ENCODE results near the gene RAD23B. TPM values are rescaled to one million over a fixed set of nuclear protein-coding genes. Genes with fewer than 3 reads are reported as not detected.

Gene RAD23B
- total RNA-seq, 1 donor: 157 TPM

DNA sequence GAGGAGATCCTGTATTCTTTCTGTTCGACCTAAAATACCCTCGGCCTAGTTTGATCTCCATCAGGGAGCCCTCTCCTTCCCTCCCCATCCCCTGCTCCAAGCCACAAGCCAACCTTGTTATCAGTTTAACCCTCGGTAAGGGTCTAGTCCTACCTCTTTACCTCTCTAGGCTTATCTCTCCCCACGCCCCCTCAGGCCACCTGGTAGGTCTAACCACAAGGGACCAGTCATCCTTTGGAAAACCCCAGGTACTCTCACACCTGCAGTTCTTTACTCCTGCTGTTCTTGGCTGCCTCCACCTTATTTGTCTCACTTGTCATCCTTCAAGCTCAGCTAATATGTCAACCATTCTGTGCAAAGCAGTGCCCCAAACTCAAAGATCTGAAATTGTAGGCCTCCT, 78.7 kb downstream of the RAD23B start:
- H3K36me3 ChIP-seq (ENCODE audit: insufficient read depth, low read length): no peaks in the 10 kb centered on the region
- no peaks in the 10 kb centered on the region for H3K27me3 ChIP-seq (ENCODE audit: insufficient read depth, low read length)
- no peaks in the 10 kb centered on the region for H3K79me2 ChIP-seq (ENCODE audit: insufficient read depth, low read length)
- no peaks in the 10 kb centered on the region for H3K4me1 ChIP-seq (ENCODE audit: insufficient read depth, low read length)
- H4K20me1 ChIP-seq (ENCODE audit: insufficient read depth, low read length): no peaks in the 10 kb centered on the region
- H3K9me3 ChIP-seq (ENCODE audit: low read depth, low read length): no peaks in the 10 kb centered on the region
- TF ChIP-seq, protein P1, sequence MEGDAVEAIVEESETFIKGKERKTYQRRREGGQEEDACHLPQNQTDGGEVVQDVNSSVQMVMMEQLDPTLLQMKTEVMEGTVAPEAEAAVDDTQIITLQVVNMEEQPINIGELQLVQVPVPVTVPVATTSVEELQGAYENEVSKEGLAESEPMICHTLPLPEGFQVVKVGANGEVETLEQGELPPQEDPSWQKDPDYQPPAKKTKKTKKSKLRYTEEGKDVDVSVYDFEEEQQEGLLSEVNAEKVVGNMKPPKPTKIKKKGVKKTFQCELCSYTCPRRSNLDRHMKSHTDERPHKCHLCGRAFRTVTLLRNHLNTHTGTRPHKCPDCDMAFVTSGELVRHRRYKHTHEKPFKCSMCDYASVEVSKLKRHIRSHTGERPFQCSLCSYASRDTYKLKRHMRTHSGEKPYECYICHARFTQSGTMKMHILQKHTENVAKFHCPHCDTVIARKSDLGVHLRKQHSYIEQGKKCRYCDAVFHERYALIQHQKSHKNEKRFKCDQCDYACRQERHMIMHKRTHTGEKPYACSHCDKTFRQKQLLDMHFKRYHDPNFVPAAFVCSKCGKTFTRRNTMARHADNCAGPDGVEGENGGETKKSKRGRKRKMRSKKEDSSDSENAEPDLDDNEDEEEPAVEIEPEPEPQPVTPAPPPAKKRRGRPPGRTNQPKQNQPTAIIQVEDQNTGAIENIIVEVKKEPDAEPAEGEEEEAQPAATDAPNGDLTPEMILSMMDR (IDR thresholded peaks at IDR 0.05; ENCODE audit: extremely low read depth, low read depth, low read length): no peak
- H3K4me3 ChIP-seq (ENCODE audit: insufficient read depth, low read length): no peak overlapping the region
- H3K27ac ChIP-seq (ENCODE audit: low read depth, low read length): no peak overlapping the region
- H3K4me2 ChIP-seq (ENCODE audit: insufficient read depth, low read length): no peak overlapping the region
- DNase-seq (ENCODE audit: insufficient read length, low spot score, missing footprints): no peak
- no peak overlapping the region for H2AFZ ChIP-seq (ENCODE audit: low read length)

DNA sequence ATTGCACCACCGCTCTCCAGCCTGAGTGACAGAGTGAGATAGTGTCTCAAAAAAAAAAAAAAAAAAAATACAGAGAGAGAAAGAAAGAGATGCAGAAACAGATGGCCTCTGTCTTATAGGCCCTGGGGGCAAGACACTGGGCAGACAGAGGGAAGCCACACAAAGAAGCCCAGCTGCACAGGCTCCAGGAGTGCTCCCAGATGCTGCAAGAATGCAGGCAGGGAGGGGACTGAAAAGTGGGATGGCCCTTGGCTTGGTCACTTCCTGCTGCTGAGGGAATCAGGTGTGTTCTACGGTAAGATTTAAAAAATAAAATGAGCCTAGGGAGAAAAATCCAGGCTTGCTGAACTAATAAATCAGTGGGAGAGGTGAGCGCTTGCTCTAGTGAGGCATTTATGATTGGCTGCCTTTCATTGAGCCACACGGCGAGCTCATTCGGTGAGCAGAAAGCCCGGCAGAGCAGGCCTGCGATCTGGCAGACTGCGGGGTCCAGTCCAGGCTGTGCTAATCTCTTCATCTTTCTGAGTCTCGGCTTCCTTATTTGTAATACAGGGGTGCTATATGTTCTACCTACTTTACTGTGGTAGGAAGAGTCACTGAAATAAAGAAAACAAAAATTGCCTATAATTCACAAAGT, 80.6 kb downstream of the RAD23B start:
- Histone ChIP-seq H3K36me3 (ENCODE audit: insufficient read depth, low read length) (no peaks in the 10 kb centered on the region), H3K27me3 (ENCODE audit: insufficient read depth, low read length) (no peaks in the 10 kb centered on the region), H3K4me3 (ENCODE audit: insufficient read depth, low read length) (no peak overlapping the region), H3K4me1 (ENCODE audit: insufficient read depth, low read length) (no peaks in the 10 kb centered on the region), H3K4me2 (ENCODE audit: insufficient read depth, low read length) (no peak overlapping the region), H3K9me3 (ENCODE audit: low read depth, low read length) (no peaks in the 10 kb centered on the region), H3K79me2 (ENCODE audit: insufficient read depth, low read length) (no peaks in the 10 kb centered on the region), H3K27ac (ENCODE audit: low read depth, low read length) (no peak overlapping the region), H4K20me1 (ENCODE audit: insufficient read depth, low read length) (no peaks in the 10 kb centered on the region), H2AFZ (ENCODE audit: low read length) (no peak overlapping the region)
- TF ChIP-seq, protein P1 (IDR thresholded peaks at IDR 0.05; ENCODE audit: extremely low read depth, low read depth, low read length): no peak
- DNase-seq (ENCODE audit: insufficient read length, low spot score, missing footprints): no peak

DNA sequence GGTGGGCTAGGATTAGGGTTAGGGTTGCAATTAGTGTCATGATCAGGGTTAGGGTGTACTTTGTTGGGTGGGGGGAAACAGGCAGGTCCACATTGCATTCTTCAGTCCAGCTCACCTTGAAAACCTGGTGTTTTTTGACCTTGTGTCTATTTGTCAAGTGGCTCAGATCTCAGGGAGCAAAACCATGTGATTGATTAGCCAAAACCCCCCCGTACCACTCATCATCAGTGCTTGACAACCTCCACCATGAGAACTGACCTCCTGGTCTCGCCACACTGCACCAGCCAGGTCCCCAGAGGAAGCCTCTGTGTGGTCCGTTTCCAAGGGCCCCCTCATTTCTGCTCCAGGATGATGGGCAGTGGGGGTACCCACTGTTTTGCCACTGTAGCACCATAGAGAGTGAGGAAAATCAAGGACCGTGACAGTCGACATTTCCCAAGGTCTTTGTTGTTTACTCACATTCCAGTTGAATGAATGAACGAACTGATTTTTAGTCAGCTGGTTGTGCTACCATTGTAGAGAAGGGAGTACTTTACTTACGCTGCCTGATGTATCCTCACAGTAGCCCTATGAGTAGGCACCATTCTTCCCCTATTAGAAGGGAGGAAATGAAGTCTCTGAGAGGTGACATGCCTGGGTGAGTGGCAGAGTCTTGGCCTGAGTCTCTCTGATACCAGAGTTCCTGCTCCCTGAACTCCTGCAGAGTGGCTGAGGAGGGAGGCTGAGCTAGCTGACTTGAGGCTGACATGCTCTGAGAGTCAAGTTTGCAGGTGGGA, 84.8 kb downstream of the RAD23B start:
- DNase-seq (ENCODE audit: insufficient read length, low spot score, missing footprints): no peak
- Histone ChIP-seq H3K36me3 (ENCODE audit: insufficient read depth, low read length) (no peaks in the 10 kb centered on the region), H2AFZ (ENCODE audit: low read length) (no peak overlapping the region), H3K27me3 (ENCODE audit: insufficient read depth, low read length) (no peaks in the 10 kb centered on the region), H4K20me1 (ENCODE audit: insufficient read depth, low read length) (no peaks in the 10 kb centered on the region), H3K4me3 (ENCODE audit: insufficient read depth, low read length) (no peak overlapping the region), H3K79me2 (ENCODE audit: insufficient read depth, low read length) (no peaks in the 10 kb centered on the region), H3K9me3 (ENCODE audit: low read depth, low read length) (no peaks in the 10 kb centered on the region), H3K4me1 (ENCODE audit: insufficient read depth, low read length) (no peaks in the 10 kb centered on the region), H3K27ac (ENCODE audit: low read depth, low read length) (no peak overlapping the region), H3K4me2 (ENCODE audit: insufficient read depth, low read length) (no peak overlapping the region)
- TF ChIP-seq, protein P1 (IDR thresholded peaks at IDR 0.05; ENCODE audit: extremely low read depth, low read depth, low read length): no peak

DNA sequence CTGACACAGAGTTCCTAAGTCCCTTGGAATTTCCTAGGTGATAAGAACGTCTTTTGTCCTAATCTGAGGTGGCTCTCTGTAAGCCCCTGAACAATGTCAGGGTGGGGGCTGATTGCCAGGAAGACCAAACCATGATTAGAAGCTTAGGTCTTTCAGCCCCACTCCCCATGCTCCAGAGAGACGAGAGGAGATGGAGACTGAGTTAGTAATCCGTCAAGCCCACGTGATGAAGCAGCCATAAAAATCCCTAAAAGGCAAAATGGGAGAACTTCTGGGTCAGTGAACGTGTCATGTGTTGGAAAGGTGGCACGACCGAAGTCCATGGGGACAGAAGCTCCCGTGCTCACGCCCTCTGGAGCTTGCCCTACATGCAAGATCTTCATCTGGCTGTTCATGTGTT, 85.6 kb downstream of the RAD23B start:
- Histone ChIP-seq H3K4me2 (ENCODE audit: insufficient read depth, low read length) (no peak overlapping the region), H3K27me3 (ENCODE audit: insufficient read depth, low read length) (no peaks in the 10 kb centered on the region), H2AFZ (ENCODE audit: low read length) (no peak overlapping the region), H3K4me3 (ENCODE audit: insufficient read depth, low read length) (no peak overlapping the region), H3K4me1 (ENCODE audit: insufficient read depth, low read length) (no peaks in the 10 kb centered on the region), H3K36me3 (ENCODE audit: insufficient read depth, low read length) (no peaks in the 10 kb centered on the region), H3K9me3 (ENCODE audit: low read depth, low read length) (no peaks in the 10 kb centered on the region), H4K20me1 (ENCODE audit: insufficient read depth, low read length) (no peaks in the 10 kb centered on the region), H3K79me2 (ENCODE audit: insufficient read depth, low read length) (no peaks in the 10 kb centered on the region), H3K27ac (ENCODE audit: low read depth, low read length) (no peak overlapping the region)
- no peak for DNase-seq (ENCODE audit: insufficient read length, low spot score, missing footprints)
- TF ChIP-seq, protein P1 (IDR thresholded peaks at IDR 0.05; ENCODE audit: extremely low read depth, low read depth, low read length): no peak

All from osteoblast (primary cell).